ENCODE results near the gene HAO1.

- TF ChIP-seq CTCF (IDR thresholded peaks at IDR 0.05; ENCODE audit: low read length) (no peak), EZH2 (optimal IDR thresholded peaks at IDR 0.05; ENCODE audit: low read depth, low read length) (no peak), EZH2phosphoT487 (IDR thresholded peaks at IDR 0.05; ENCODE audit: low read length) (no peak)
These were observed 96.6 kb downstream of the HAO1 start for GRCh38 chr20:7843613-7844012.

Data from MM.1S (cell line).